Activated naive CD8-positive, alpha-beta T cell (primary cell): ENCODE data around the gene DNAJC15.
"Not testable (repeated sequence)": the region's sequence is repeated elsewhere in the genome, so short reads cannot be mapped to it uniquely, and the experiment has no call there.

Experiments used
- H3K27ac Mint-ChIP-seq: one replicate; pipeline ENCODE4 v1.8.0; 2021; ENCODE audit warnings: mixed read lengths
- H3K27me3 Mint-ChIP-seq: one replicate; pipeline ENCODE4 v1.8.0; 2021; ENCODE audit warnings: mixed read lengths
- H3K36me3 Mint-ChIP-seq: one replicate; pipeline ENCODE4 v1.8.0; 2021; ENCODE audit warnings: mixed read lengths
- H3K4me1 Mint-ChIP-seq: one replicate; pipeline ENCODE4 v1.8.0; 2021; ENCODE audit warnings: low read depth, mixed read lengths
- H3K4me3 Mint-ChIP-seq: one replicate; pipeline ENCODE4 v1.8.0; 2021; ENCODE audit warnings: mild to moderate bottlenecking, mixed read lengths
- H3K9me3 Mint-ChIP-seq: one replicate; pipeline ENCODE4 v1.8.0; 2021; ENCODE audit warnings: low read depth, mixed read lengths

The DNAJC15 gene

GRCh38 chr13:43023289-43023963 is at the start of gene DNAJC15:
DNAJC15 (plus strand) TSS chr13:43023586; CDS start chr13:43023627, 41 bp downstream.
- H3K9me3 Mint-ChIP-seq, result no peaks in the 10 kb centered on the region
- peaks cover 7% of the 10 kb centered on the region for H3K36me3 Mint-ChIP-seq
- peaks cover 35% of the 10 kb centered on the region for H3K4me1 Mint-ChIP-seq
- no peaks in the 10 kb centered on the region for H3K27me3 Mint-ChIP-seq
- H3K4me3 Mint-ChIP-seq, result peak within 1 kb of the TSS; percentile 99
- H3K27ac Mint-ChIP-seq, result peak within 1 kb of the TSS; percentile 99

- no peak overlapping the region for H3K4me3 Mint-ChIP-seq
- H3K36me3 Mint-ChIP-seq, result peaks cover 22% of the 10 kb centered on the region
- H3K27ac Mint-ChIP-seq, result no peak overlapping the region
- no peaks in the 10 kb centered on the region for H3K27me3 Mint-ChIP-seq
- H3K9me3 Mint-ChIP-seq, result no peaks in the 10 kb centered on the region
- H3K4me1 Mint-ChIP-seq, result peaks cover 6% of the 10 kb centered on the region
These were observed 47.3 kb upstream of the DNAJC15 start for GRCh38 chr13:42976066-42976465.

GRCh38 chr13:42977219-42977659 is 46.1 kb upstream of the DNAJC15 start:
- no peak overlapping the region for H3K27ac Mint-ChIP-seq
- no peaks in the 10 kb centered on the region for H3K9me3 Mint-ChIP-seq
- H3K36me3 Mint-ChIP-seq, result peaks cover 27% of the 10 kb centered on the region
- no peaks in the 10 kb centered on the region for H3K27me3 Mint-ChIP-seq
- peaks cover 8% of the 10 kb centered on the region for H3K4me1 Mint-ChIP-seq
- H3K4me3 Mint-ChIP-seq, result no peak overlapping the region

GRCh38 chr13:42981317-42981716 is 42.1 kb upstream of the DNAJC15 start:
- Mint-ChIP-seq H3K27me3 (no peaks in the 10 kb centered on the region), H3K4me3 (no peak overlapping the region), H3K36me3 (peaks cover 35% of the 10 kb centered on the region), H3K27ac (no peak overlapping the region), H3K4me1 (peaks cover 16% of the 10 kb centered on the region), H3K9me3 (no peaks in the 10 kb centered on the region)

GRCh38 chr13:42981853-42982252 is 41.5 kb upstream of the DNAJC15 start:
- Mint-ChIP-seq H3K9me3 (no peaks in the 10 kb centered on the region), H3K27me3 (no peaks in the 10 kb centered on the region), H3K4me1 (peaks cover 17% of the 10 kb centered on the region), H3K27ac (no peak overlapping the region), H3K4me3 (no peak overlapping the region), H3K36me3 (peaks cover 31% of the 10 kb centered on the region)

- H3K9me3 Mint-ChIP-seq, result no peaks in the 10 kb centered on the region
These were observed 39.4 kb upstream of the DNAJC15 start for GRCh38 chr13:42984026-42984425.

GRCh38 chr13:42984691-42985090 is 38.7 kb upstream of the DNAJC15 start:
- H3K27ac Mint-ChIP-seq, result no peak overlapping the region
- peaks cover 33% of the 10 kb centered on the region for H3K36me3 Mint-ChIP-seq
- H3K9me3 Mint-ChIP-seq, result no peaks in the 10 kb centered on the region
- no peaks in the 10 kb centered on the region for H3K27me3 Mint-ChIP-seq
- no peak overlapping the region for H3K4me3 Mint-ChIP-seq
- H3K4me1 Mint-ChIP-seq, result peaks cover 28% of the 10 kb centered on the region

More at GRCh38 chr13:42984026-42984425, 39.4 kb upstream of the DNAJC15 start:
- Mint-ChIP-seq H3K4me3 (no peak overlapping the region), H3K27ac (no peak overlapping the region), H3K36me3 (peaks cover 33% of the 10 kb centered on the region), H3K27me3 (no peaks in the 10 kb centered on the region), H3K4me1 (peaks cover 25% of the 10 kb centered on the region)

GRCh38 chr13:42985312-42986175 is 37.8 kb upstream of the DNAJC15 start:
- Mint-ChIP-seq H3K4me3 (no peak overlapping the region), H3K36me3 (peaks cover 31% of the 10 kb centered on the region), H3K9me3 (no peaks in the 10 kb centered on the region), H3K27me3 (no peaks in the 10 kb centered on the region), H3K4me1 (peaks cover 31% of the 10 kb centered on the region), H3K27ac (no peak overlapping the region)

GRCh38 chr13:42986176-42986574 is 37.2 kb upstream of the DNAJC15 start:
- Mint-ChIP-seq H3K9me3 (no peaks in the 10 kb centered on the region), H3K36me3 (peaks cover 27% of the 10 kb centered on the region), H3K27ac (no peak overlapping the region), H3K4me1 (peaks cover 38% of the 10 kb centered on the region), H3K4me3 (no peak overlapping the region), H3K27me3 (no peaks in the 10 kb centered on the region)

- no peaks in the 10 kb centered on the region for H3K9me3 Mint-ChIP-seq
- peaks cover 9% of the 10 kb centered on the region for H3K36me3 Mint-ChIP-seq
- H3K4me1 Mint-ChIP-seq, result peaks cover 46% of the 10 kb centered on the region
- H3K4me3 Mint-ChIP-seq, result peak overlapping the region; percentile 94
- no peaks in the 10 kb centered on the region for H3K27me3 Mint-ChIP-seq
- H3K27ac Mint-ChIP-seq, result peak overlapping the region; percentile 99
These were observed 32.8 kb upstream of the DNAJC15 start for GRCh38 chr13:42990291-42991232.

GRCh38 chr13:42991233-42991897 is 32.0 kb upstream of the DNAJC15 start:
- not testable (repeated sequence) for H3K27me3 Mint-ChIP-seq, H3K36me3 Mint-ChIP-seq, H3K9me3 Mint-ChIP-seq
- H3K4me1 Mint-ChIP-seq, result peaks cover 53% of the 10 kb centered on the region
- peak overlapping the region; percentile 99 for H3K27ac Mint-ChIP-seq
- peak overlapping the region; percentile 94 for H3K4me3 Mint-ChIP-seq

- peaks cover 57% of the 10 kb centered on the region for H3K4me1 Mint-ChIP-seq
- no peaks in the 10 kb centered on the region for H3K27me3 Mint-ChIP-seq
- peaks cover 9% of the 10 kb centered on the region for H3K36me3 Mint-ChIP-seq
- peak within 1 kb of the TSS; percentile 94 for H3K4me3 Mint-ChIP-seq
- peak within 1 kb of the TSS; percentile 99 for H3K27ac Mint-ChIP-seq
- no peaks in the 10 kb centered on the region for H3K9me3 Mint-ChIP-seq
These were observed 31.3 kb upstream of the DNAJC15 start, which contains the start of gene EPSTI1 for GRCh38 chr13:42991898-42992763. EPSTI1 (minus strand) TSS chr13:42992241; CDS start chr13:42992165, 76 bp downstream.

GRCh38 chr13:42992764-42993122 is 30.6 kb upstream of the DNAJC15 start:
- Mint-ChIP-seq H3K36me3 (peaks cover 5% of the 10 kb centered on the region), H3K27ac (peak overlapping the region; percentile 99), H3K4me3 (peak overlapping the region; percentile 94), H3K9me3 (no peaks in the 10 kb centered on the region), H3K27me3 (no peaks in the 10 kb centered on the region), H3K4me1 (peaks cover 54% of the 10 kb centered on the region)
